Breast epithelium (tissue), 3 donors: ENCODE data around the gene CDK2.

ENCODE experiments used
- CTCF ChIP-seq, 3 donors: fragments of 450-650 bp; IDR thresholded peaks; one replicate each; pipeline ENCODE4 v1.5.1; 2016 to 2017; ENCODE audit warnings: antibody characterized with exemption in 3 of 3, mild to moderate bottlenecking in 3 of 3, moderate library complexity in 3 of 3
- POLR2A ChIP-seq: fragments of 450-650 bp; IDR thresholded peaks from one replicate; pipeline ENCODE4 v1.6.1; 2016; ENCODE audit warnings: antibody characterized with exemption, mild to moderate bottlenecking, moderate library complexity
- POLR2AphosphoS5 ChIP-seq, 3 donors: sonication (generic); formaldehyde crosslinking; IDR thresholded peaks; one replicate each; pipeline ENCODE4 v1.6.1; 2017; ENCODE audit warnings: antibody characterized with exemption in 3 of 3

GRCh38 chr12:55938826-55939501 is 27.7 kb upstream of the CDK2 start:
- no peak for TF ChIP-seq POLR2AphosphoS5 (IDR thresholded peaks at IDR 0.05)
- no peak for TF ChIP-seq POLR2A
- no peak for TF ChIP-seq CTCF (IDR thresholded peaks at IDR 0.05)
